Measurements from ENCODE around the gene CALHM6.

GRCh38 chr6:116476002-116476678 is 15.0 kb downstream of the CALHM6 start:
- TF ChIP-seq CTCF (IDR thresholded peaks at IDR 0.05) (no peak), POLR2A (IDR thresholded peaks at IDR 0.05) (no peak)

Data from heart left ventricle (tissue), 13 donors.